OCI-LY1 (cell line): ENCODE measurements around the gene FOXA3.
A peak's percentile ranks its signal among the peaks of the same experiment; 100 is the strongest.

Source experiments
- EZH2 ChIP-seq: fragments of 200-600 bp; sonication (generic), shearing (Covaris generic); IDR thresholded peaks from 2 replicates; pipeline ENCODE4 v1.8.0; 2017; ENCODE audit warnings: borderline replicate concordance, mixed run types, mild to moderate bottlenecking, antibody characterized with exemption, low read length, moderate library complexity, mixed read lengths
- TF ChIP-seq, protein P1 (sequence below): fragments of 200-600 bp; sonication (generic), shearing (Covaris generic); IDR thresholded peaks from 2 replicates; pipeline ENCODE4 v1.5.1; 2017; ENCODE audit warnings: mild to moderate bottlenecking, antibody characterized with exemption, low read length, moderate library complexity, mixed read lengths

DNA sequence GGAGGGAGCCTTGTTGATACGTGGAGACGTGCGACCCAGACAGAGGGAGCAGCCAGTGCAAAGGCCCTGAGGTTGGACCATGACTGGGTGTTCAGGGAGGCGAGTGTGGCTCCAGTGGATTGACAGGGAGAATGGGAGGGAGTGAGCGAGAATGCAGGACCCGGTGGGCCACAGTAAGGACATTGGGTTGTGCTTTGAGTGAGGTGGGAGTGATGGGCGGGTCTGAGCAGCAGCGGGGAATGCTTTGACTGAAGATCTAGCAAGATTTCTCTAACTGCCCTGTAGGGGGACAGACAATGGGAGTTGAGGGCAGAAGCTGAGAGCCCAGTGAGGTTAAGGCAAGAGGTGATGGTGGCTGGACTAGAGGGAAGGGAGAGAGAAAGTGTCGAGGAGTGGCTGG is 58.2 kb downstream of the FOXA3 start:
- TF ChIP-seq, protein P1, sequence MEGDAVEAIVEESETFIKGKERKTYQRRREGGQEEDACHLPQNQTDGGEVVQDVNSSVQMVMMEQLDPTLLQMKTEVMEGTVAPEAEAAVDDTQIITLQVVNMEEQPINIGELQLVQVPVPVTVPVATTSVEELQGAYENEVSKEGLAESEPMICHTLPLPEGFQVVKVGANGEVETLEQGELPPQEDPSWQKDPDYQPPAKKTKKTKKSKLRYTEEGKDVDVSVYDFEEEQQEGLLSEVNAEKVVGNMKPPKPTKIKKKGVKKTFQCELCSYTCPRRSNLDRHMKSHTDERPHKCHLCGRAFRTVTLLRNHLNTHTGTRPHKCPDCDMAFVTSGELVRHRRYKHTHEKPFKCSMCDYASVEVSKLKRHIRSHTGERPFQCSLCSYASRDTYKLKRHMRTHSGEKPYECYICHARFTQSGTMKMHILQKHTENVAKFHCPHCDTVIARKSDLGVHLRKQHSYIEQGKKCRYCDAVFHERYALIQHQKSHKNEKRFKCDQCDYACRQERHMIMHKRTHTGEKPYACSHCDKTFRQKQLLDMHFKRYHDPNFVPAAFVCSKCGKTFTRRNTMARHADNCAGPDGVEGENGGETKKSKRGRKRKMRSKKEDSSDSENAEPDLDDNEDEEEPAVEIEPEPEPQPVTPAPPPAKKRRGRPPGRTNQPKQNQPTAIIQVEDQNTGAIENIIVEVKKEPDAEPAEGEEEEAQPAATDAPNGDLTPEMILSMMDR = peak; percentile 36; the same call in 1 of the 2 replicates
- TF ChIP-seq EZH2 = no peak
